Sciatic nerve (tissue), 2 donors: Measurements from ENCODE around the gene DIP2C. TPM values are rescaled to one million over a fixed set of nuclear protein-coding genes. Genes with fewer than 3 reads are reported as not detected.
A peak's percentile ranks its signal among the peaks of the same experiment; 100 is the strongest.
"Not testable (repeated sequence)": the region's sequence is repeated elsewhere in the genome, so short reads cannot be mapped to it uniquely, and the experiment has no call there.

Experiments used
- ATAC-seq: fragments of 200-7000 bp; cut with Tn5 transposase; one replicate; pipeline ENCODE4 v1.9.1; 2020; ENCODE audit warnings: mild to moderate bottlenecking, moderate library complexity
- DNase-seq: peaks from one replicate; pipeline ENCODE4 v3.0.0-alpha.2; 2020; ENCODE audit warnings: low spot score
- intact Hi-C: fragments of 100-400 bp; cut with DNase I; formaldehyde crosslinking; loops from one replicate; pipeline ENCODE4 v1.14.2; 2022
- total RNA-seq: library from RNA; stranded (reverse); fragmentation: NEBNext Ultra II Directional; extraction: Animal tissue kit (Norgen Biotek cat#: 25700); gene quantifications from one replicate; pipeline ENCODE4 v1.2.1, GENCODE V29; 2021
- donor health status: DM: no; HTN: no; CAD: no.
- donor health status: DM: no; HTN: no; CAD: no.

Gene DIP2C
- total RNA-seq, 1 donor from 2014 or later: 38.7 TPM

DNA sequence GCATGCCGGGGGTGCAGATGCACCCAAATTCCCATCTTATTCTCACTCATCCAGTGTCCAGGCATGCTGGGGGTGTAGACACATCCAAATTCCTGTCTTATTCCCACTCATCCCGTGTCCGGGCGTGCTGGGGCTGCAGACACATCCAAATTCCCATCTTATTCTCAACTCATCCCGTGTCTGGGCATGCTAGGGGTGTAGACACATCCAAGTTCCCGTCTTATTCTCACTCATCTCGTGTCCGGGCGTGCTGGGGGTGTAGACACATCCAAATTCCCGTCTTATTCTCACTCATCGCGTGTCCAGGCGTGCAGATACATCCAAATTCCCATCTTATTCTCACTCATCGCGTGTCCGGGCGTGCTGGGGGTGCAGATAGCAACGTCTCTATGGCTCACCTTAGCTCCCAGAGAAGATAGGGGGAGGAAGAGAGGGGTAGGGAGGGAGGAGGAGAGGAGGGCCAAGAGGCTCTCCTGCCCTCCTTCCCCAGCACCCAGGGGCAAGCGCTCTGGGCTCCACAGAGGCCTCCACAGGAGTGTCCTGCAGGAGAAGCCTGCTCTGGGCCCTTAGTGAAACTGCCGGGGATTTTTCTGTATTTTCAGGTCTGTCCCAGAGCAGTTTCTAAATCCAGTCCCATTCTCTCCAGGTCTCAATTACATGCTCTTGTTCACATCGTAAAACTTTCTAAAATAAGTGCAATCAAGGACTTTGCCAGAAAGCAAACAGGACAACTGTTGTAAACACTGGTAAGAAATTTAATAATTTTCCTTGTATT, 210.8 kb downstream of the DIP2C start:
- intact Hi-C loops: no loop called here
- DNase-seq (no peak), ATAC-seq (no peak)

DNA sequence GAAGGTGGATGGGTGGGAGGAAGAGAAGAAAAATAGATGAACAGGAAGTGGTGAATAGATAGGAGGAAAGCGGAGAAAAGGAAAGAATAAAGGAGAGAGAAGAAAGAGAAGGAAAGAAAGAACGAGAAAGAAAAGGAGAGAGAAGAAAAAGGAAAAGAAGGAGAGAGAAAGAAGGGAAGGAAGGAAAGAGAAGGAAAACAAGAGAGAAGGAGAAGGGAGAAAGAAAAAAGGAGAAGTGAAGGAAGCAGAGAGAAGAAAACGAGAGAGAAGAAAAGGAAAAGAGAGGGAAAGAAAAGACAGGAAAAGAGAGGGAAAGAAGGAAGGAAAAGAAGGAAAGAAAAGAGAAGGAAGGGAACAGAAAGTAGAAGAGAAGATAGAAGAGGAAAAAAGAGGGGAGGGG, 211.8 kb downstream of the DIP2C start:
- no peak for ATAC-seq
- DNase-seq: no peak
- intact Hi-C loops: no loop called here

DNA sequence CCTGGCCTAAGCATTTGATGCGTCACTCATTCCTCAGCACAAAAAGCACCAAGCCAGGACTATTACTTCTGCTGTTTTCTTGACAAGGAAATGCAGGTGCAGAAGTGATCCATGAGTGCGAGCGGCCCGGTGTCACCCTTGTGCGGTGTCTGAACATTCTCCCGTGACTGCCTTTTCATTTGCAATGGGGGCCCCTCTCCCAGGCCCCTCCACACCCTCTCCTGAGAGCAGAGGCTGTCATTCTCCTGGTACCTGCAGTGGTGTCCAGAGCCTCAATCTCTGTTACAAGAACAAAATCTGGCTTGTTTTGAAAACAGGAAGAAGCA, 213.1 kb downstream of the DIP2C start:
- DNase-seq: no peak
- no peak for ATAC-seq
- intact Hi-C loops: no loop called here

DNA sequence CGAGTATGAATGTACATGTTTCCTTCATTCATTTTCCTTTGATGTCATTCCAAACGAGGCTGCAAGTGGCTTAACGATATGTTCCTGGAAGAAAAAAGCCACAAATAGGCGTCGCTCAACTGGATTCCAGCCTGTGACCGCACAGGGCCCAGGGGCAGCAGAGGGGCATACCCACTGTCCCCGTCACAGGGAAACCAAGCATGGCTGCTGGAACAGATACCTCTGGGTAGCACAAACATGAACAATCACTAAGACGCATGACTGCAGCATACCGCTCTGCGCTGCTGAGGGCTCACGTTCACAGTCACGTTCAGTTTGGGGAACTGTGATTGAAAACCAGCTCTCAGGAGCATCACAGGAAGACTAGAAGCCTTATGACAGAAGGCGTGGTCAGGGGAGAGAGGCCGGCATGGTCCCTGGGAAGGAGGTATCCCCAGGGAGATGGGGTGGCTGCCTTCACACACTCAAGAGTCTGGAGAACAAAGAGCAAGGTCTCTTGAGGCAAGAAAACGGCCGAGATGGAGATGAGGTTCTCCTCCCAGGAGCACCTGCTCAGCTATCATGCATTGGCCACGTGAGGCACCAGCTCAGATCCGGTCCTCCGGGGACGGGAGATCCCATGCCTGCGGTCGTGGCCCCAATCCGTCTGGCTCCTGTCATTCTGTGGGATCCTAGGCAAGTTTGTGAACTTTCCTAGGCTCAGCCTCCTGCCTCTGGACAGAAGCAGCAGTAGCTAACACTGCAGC, 213.6 kb downstream of the DIP2C start:
- DNase-seq (no peak), ATAC-seq (no peak)
- intact Hi-C loops: no loop called here

DNA sequence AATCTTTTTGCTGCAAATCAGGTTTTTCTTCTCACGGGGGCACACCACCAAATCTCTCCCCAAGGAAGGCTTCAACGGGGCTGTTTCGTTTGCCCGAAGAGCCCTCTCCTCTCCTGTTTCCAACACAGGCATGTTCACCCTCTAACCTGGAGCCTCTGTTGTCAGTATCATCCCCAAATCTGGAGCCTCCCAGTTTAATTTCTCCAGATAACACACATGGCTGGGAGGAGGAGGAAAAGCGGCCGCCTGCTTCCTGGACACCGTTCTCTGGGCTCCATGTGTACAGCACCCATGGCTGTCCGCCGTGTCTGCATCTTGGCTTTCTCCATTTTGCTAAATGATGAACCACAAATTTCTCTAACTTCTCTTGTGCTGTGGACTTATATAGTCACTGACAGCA, 214.5 kb downstream of the DIP2C start:
- intact Hi-C loops: no loop called here
- no peak for DNase-seq
- no peak for ATAC-seq

DNA sequence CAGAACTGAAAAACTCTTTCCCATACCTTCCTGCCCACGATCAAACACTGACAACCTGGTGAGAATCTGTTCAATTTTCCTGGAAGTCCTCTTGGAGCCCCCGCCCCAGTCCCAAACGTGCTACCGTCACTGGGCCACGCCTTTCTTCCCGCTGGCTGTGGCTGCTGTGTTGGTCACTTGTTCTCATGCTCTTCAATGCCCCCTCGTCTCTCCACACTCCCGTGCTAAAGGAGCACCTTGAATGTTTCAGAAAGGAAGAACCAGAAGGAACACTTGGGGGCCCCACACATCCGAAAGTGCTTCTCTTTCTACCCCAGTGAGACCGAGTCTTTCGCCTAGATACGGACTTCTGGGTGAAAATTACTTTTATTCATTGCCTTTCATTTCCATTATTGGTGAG, 215.1 kb downstream of the DIP2C start:
- no peak for ATAC-seq
- DNase-seq: no peak
- intact Hi-C loops: no loop called here

DNA sequence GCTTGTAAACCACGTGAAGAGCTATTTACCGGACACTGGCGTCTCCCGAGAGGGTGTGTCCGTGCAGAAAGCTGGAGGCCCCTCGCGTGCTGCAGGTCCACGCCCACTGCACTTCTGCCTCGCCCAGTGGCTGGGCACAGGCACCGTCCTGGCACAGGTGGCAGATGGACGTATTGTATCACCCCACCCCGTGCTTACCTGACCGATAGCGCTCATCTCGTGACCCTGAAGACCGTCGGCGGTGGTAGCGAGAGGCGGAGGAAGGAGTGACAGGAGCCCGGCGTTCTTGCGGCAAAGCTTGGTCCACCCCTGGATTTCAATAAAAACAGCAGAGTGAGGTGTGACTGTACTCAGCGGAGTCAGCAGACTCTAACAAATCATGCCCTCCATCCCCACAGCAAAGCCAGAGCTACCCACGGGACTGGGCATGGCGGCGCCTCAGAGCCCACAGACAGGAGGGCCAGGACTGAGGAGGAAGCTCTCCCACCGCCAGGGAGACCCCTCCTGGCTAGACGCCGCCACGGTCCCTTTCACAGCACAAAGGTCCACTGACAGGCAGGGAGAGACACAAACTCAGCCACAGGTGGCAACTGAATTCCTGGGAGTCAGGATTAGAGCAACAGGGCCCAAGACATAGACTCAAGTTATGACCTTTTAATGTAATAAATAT, 217.1 kb downstream of the DIP2C start:
- ATAC-seq (no peak), DNase-seq (no peak)
- intact Hi-C loops: no loop called here

DNA sequence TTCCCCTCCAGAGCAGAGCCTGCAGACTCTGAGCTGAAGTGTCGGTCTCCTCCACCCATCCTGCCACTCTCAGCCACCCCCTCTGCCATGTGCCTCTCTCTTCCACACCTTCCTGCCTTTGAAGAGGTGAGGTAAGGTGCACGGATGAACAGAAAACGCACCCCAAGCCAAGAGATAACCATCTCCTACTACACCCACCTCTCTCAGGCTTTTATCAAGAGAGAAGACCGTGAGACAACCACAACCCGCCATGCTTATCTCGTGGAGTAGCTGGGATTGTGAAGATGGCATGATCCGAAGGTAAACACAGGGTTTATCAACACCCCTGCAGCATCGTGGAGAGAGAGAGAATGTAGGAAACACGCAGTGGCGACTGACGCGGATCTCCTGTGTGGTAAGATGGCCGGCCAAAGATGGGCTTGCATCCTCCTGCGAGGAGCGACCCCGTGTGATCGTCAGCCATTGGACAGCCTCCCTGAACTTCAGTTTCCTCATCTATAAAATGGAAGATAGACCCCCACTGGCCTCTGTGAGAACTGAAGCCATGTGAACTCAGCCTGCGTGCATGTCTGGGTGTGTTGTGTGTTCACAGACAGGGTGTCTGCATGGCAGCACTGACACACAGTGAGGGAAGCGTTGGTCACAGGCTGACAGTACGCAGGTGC, 219.0 kb downstream of the DIP2C start:
- DNase-seq (no peak), ATAC-seq (no peak)
- intact Hi-C loops: no loop called here

DNA sequence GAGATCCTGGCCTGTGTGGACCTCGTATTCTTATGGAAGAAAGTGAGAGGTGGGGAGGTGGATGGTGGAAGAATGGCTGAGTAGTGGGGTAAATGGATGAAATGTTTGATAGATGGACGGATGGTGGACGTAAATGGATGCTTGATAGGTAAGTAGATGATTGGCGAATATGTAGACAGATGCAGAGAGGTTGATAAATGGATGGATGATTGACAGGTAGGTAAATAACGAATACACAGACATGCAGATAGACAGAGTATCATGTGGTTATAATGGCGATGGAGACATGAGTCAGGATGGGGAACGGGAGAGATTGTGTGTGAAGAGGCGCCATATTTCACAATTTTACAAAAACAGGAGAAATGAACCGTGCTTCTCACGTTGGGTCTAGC, 219.5 kb downstream of the DIP2C start:
- ATAC-seq (no peak), DNase-seq (no peak)
- intact Hi-C loops: no loop called here

DNA sequence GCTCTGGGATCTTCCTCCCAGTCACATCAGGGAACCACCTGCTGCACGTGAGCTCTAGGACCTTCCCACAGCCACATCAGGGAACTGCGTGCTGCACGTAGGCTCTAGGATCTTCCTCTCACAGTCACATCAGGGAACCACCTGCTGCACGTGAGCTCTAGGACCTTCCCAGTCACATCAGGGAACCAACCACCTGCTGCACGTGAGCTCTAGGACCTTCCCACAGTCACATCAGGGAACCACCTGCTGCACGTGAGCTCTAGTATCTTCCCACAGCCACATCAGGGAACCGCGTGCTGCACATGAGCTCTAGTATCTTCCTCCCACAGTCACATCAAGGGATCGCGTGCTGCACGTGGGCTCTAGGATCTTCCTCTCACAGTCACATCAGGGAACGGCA, 229.7 kb downstream of the DIP2C start:
- DNase-seq (no peak), ATAC-seq (no peak)
- intact Hi-C loops: no loop called here

DNA sequence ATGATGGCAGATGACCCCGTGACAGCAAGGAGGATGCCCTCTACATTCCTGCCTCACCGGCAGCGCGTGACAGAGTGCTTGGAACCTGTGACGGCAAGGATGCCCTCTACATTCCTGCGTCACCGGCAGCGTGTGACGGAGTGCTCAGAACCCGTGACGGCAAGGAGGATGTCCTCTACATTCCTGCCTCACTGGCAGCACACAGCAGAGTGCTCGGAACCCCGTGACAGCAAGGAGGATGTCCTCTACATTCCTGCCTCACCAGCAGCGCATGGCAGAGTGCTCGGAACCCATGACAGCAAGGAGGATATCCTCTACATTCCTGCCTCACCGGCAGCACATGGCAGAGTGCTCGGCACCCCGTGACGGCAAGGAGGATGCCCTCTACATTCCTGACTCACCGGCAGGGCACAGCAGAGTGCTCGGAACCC, 231.0 kb downstream of the DIP2C start:
- intact Hi-C loops: no loop called here
- ATAC-seq (peak; percentile 64), DNase-seq (no peak)

DNA sequence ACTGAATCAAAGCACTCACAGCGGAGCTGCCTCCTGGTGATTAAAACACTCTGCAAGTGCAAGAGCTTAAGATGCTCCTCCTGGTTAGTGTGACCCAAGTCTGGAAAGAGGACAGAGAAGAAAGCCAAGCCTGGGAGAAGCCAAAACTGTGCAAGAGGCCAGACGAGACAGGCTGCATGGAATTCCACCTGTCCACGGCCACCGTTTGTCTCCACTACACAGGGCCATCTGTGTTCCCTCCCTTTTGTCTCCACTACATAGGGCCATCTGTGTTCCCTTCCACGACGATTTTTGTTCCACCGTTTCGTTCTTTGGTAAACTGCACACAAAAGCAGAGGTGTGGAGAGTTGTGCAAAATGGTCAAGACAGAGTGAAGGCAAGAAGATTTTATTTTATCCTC, 233.0 kb downstream of the DIP2C start:
- intact Hi-C loops: no loop called here
- DNase-seq: no peak
- no peak for ATAC-seq

DNA sequence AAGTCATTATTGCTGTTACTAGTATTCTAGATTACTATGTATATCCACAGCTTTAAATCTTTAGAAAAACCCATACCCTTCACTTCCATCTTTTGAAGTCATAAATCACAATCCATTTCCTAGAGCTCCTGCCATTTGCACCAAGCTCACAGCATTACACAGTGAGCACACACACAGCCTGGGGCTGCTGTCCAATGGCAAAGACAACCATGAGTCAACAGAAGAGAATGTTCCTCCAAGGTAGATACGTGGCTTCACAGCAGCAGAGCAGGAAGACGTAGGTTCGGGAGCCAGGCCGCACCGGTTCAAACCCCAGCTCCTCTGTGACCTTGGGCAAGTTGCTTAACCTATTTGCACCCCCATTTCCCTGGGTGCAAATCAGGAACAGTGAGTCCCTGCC, 234.6 kb downstream of the DIP2C start:
- intact Hi-C loops: no loop called here
- no peak for DNase-seq

DNA sequence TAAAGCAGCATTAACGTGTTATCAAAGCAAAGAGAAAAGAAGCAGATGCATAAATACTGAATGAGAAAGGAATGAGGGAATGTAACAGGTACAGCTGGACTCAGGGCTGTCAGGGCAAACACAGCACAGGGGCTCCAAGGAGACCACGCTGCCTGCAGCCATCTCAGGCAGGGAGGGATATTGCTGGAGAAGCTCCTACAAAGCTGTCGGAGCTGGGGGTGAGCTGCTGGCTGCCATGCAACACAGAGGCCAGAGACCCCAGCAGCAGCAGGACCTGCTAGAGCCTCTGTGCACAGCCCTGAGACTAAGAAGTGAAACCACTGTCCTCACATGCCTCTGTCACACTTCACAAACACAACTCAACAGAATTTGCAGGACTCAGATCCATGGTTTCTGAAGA, 235.8 kb downstream of the DIP2C start:
- ATAC-seq (no peak), DNase-seq (no peak)
- intact Hi-C loops: no loop called here

More for the DNA sequence above, 234.6 kb downstream of the DIP2C start:
- ATAC-seq: peak; percentile 54

DNA sequence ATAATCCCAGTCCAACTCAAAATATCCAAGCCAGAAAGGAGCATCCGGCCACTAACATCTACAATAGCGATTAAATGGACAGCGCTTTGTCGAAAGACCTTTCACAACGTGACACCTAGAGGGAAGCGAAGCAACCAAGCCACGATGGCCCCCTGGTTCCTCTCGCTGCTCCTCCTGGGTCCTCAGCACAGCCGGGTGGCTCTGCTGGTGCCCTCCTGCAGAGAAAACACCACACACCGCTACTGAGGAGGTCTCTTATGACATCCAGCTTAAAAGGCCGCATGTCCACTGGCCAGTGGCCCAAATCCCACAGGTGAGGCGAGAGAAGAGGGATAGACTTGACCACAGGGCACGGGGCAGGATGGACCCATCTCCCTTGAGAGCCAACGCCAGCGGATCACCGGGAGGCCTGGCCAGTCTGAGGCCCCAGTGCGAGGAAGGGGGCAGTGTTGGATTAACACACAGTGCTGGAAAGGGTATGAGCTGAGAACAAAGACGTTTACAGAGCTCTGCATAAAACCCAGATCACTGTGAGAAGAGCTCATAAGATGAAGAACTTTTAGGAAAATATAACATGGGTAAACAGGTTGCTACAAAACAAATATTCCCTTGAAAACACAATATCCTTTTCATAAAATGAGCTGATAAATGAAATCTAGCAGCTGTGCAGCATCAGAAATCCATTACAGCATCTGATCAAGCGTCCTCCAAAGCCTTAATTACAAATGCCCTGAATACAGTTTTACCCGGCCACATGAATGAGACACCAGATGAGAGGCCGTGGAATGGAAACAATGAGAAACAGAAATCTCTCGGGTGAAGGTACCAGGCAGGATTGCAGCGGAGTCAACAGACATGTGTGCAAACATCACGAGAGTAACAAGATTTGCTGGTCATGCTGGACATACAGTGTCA, 236.7 kb downstream of the DIP2C start:
- intact Hi-C loops: no loop called here
- no peak for DNase-seq
- peak; percentile 76 for ATAC-seq

DNA sequence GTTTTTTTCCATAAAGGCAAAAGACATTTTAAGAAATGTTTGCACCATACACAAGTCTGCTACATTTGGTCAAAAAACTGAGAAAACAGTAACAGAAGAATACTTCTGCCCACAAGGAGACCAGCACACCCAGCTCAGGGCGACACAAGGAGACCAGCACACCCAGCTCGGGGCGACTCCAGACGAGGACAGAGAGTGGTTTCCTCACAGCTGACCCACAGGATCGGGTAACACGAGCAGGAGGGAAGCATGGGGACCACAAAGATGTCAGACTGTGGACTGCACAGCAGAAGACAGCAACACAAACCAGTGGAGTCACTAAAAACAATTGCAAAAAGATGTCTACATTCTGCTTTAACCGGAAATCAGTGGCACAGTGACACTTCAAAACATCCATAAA, 237.6 kb downstream of the DIP2C start:
- intact Hi-C loops: no loop called here
- ATAC-seq: no peak

DNA sequence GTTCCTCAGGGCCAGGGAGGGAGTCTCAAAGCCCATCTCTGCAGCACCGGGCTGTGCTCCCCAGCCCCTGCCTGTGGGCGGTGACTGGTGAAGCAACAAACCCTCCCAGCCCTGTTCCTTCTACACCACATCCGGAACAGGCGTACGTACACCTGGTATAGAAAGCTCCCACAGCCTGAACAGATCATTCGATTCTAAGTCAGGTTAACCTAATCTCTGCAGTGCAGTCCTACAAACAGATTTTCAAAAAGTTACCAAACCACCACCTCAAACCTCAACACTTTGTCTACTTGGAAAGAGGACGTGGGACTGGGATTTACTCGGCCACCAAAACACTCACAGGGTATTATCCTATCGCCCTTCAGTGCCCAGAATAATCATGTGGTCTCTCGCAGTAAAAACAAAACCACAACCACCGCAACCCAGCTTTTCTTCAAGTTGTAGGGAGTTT, 238.4 kb downstream of the DIP2C start:
- ATAC-seq (peak; percentile 77), DNase-seq (no peak)
- intact Hi-C loops: no loop called here

More for the DNA sequence above, 237.6 kb downstream of the DIP2C start:
- DNase-seq: no peak

DNA sequence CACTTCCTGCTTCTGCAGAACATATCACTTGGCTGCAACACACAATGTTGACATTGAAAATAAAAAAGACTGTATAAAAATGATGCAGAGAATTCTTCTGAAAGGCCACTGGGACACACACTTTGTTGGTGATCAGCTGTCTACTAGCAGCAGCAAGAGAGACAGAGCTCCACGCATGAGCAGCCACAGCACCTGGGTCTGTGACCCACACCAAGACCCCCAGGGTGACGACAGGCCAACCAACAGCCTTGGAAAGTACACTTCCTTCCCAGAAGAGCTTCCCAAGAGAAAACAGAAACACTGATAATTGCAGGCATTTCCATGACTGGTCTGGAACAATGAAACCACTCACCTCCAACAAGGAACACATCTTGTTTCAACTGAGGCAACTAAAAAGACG, 239.0 kb downstream of the DIP2C start:
- ATAC-seq (peak; percentile 56), DNase-seq (no peak)
- intact Hi-C loops: no loop called here

DNA sequence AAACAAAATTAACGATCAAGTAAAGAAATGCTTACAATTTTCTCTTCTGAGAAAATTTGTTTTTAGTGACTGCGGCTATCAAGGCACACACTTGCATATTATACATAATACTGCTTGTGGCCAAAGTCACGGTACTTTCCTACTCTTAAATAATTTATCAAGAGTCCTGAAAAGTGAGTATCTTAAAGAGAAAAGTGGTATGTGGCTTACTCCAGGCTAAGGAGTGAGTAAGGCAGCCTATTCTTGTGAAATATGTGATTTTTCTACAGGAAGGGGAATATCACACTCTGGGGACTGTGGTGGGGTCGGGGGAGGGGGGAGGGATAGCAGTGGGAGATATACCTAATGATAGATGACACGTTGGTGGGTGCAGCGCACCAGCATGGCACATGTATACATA, 240.1 kb downstream of the DIP2C start:
- ATAC-seq, DNase-seq, intact Hi-C loops: not testable (repeated sequence)
